IMR-90 (cell line): Measurements from ENCODE around the gene SSR2. TPM values are rescaled to one million over a fixed set of nuclear protein-coding genes. Genes with fewer than 3 reads are reported as not detected.
A peak's percentile ranks its signal among the peaks of the same experiment; 100 is the strongest.

Experiments used
- ATAC-seq: fragments of 200-7000 bp; cut with Tn5 transposase; 2 replicates; pipeline ENCODE4 v1.9.1; 2020; ENCODE audit warnings: low read depth, mild to moderate bottlenecking, moderate library complexity
- BruUV-seq: library from RNA; stranded (reverse); fragments of 400-500 nt; replicated peaks from 2 replicates; lab custom pipeline; 2021; lab: Mats Ljungman, UMichigan
- CTCF ChIA-PET: fragments of 300-600 bp; formaldehyde crosslinking; extraction: SDS; loops from one replicate; lab custom pipeline; 2021; ENCODE audit warnings: antibody characterized with exemption; lab: Yijun Ruan, JAX
- POLR2A ChIA-PET: fragments of 300-600 bp; sonication (Branson Sonifier 250); formaldehyde crosslinking; loops from one replicate; lab custom pipeline; 2022; ENCODE audit warnings: antibody characterized with exemption; ENCODE audit not compliant: unreplicated experiment; lab: Charles Lee
- DNase-seq: peaks from one replicate; pipeline ENCODE4 v3.0.0; 2013
- H2AFZ ChIP-seq: replicated peaks from 2 replicates; pipeline ENCODE3; 2013; ENCODE audit warnings: low read length, mild to moderate bottlenecking; ENCODE audit not compliant: poor library complexity
- H2AK5ac ChIP-seq: 2 replicates; pipeline ENCODE4 v1.6.1; 2013; ENCODE audit warnings: low read depth, low read length, inconsistent platforms
- H2AK9ac ChIP-seq: replicated peaks from 2 replicates; pipeline ENCODE3; 2013; ENCODE audit warnings: mild to moderate bottlenecking, low read depth, low read length, moderate library complexity; ENCODE audit not compliant: poor library complexity
- H2BK120ac ChIP-seq: 2 replicates; pipeline ENCODE4 v1.6.1; 2013; ENCODE audit warnings: low read depth, low read length, inconsistent platforms
- H2BK15ac ChIP-seq: 3 replicates; pipeline ENCODE4 v1.6.1; 2013; ENCODE audit warnings: low read depth, low read length, inconsistent platforms
- H2BK20ac ChIP-seq: 2 replicates; pipeline ENCODE4 v1.6.1; 2013; ENCODE audit warnings: low read depth, mild to moderate bottlenecking, inconsistent platforms, low read length, moderate library complexity
- H2BK5ac ChIP-seq: 2 replicates; pipeline ENCODE4 v1.6.1; 2013; ENCODE audit warnings: mild to moderate bottlenecking, low read depth, low read length, inconsistent platforms; ENCODE audit not compliant: poor library complexity, severe bottlenecking
- H3K14ac ChIP-seq: replicated peaks from 2 replicates; pipeline ENCODE4 v1.6.1; 2013; ENCODE audit warnings: low read depth, low read length, inconsistent platforms
- H3K18ac ChIP-seq: 2 replicates; pipeline ENCODE4 v1.6.1; 2013; ENCODE audit warnings: low read depth, low read length, control low read depth
- H3K23ac ChIP-seq: 2 replicates; pipeline ENCODE4 v1.6.1; 2013; ENCODE audit warnings: low read depth, low read length, inconsistent platforms
- H3K27ac ChIP-seq: 2 replicates; pipeline ENCODE4 v1.5.1; 2013; ENCODE audit warnings: mild to moderate bottlenecking, control low read depth, low read length; ENCODE audit not compliant: insufficient read depth
- H3K27me3 ChIP-seq: 2 replicates; pipeline ENCODE4 v1.6.1; 2013; ENCODE audit warnings: low read length; ENCODE audit not compliant: control insufficient read depth, insufficient read depth
- H3K36me3 ChIP-seq: 2 replicates; pipeline ENCODE4 v1.6.1; 2013; ENCODE audit warnings: low read length, mixed read lengths; ENCODE audit not compliant: control insufficient read depth, insufficient read depth
- H3K4ac ChIP-seq: 2 replicates; pipeline ENCODE4 v1.6.1; 2013; ENCODE audit warnings: low read depth, low read length, inconsistent platforms
- H3K4me1 ChIP-seq: 2 replicates; pipeline ENCODE4 v1.6.1; 2013; ENCODE audit warnings: low read length, mixed read lengths; ENCODE audit not compliant: control insufficient read depth, insufficient read depth
- H3K4me2 ChIP-seq: 2 replicates; pipeline ENCODE4 v1.6.1; 2013; ENCODE audit warnings: low read depth, mild to moderate bottlenecking, control low read depth, low read length, moderate library complexity
- H3K4me3 ChIP-seq: 2 replicates; pipeline ENCODE4 v1.5.1; 2013; ENCODE audit warnings: low read depth, mild to moderate bottlenecking, control low read depth, low read length, moderate library complexity; ENCODE audit not compliant: insufficient read depth
- H3K56ac ChIP-seq: 2 replicates; pipeline ENCODE4 v1.6.1; 2013; ENCODE audit warnings: low read length, inconsistent platforms; ENCODE audit not compliant: insufficient read depth; ENCODE audit errors: extremely low read depth
- H3K79me1 ChIP-seq, 2 experiments: 2 replicates each; pipeline ENCODE4 v1.6.1; 2013; ENCODE audit warnings: low read length in 2 of 2, inconsistent platforms in 1 of 2, low read depth in 1 of 2
- H3K9ac ChIP-seq: 2 replicates; pipeline ENCODE4 v1.6.1; 2013; ENCODE audit warnings: low read depth, low read length, control low read depth
- H3K9me1 ChIP-seq: 2 replicates; pipeline ENCODE4 v1.6.1; 2013; ENCODE audit warnings: low read length, inconsistent platforms; ENCODE audit not compliant: insufficient read depth
- H3K9me3 ChIP-seq: 2 replicates; pipeline ENCODE4 v1.6.1; 2013; ENCODE audit warnings: low read length; ENCODE audit not compliant: control insufficient read depth, insufficient read depth
- H4K20me1 ChIP-seq: 2 replicates; pipeline ENCODE4 v1.6.1; 2013; ENCODE audit warnings: low read length, inconsistent platforms; ENCODE audit not compliant: insufficient read depth
- H4K5ac ChIP-seq: 2 replicates; pipeline ENCODE4 v1.6.1; 2013; ENCODE audit warnings: mild to moderate bottlenecking, low read depth, low read length, control low read depth
- H4K8ac ChIP-seq, 2 experiments: 2 replicates each; pipeline ENCODE4 v1.6.1; 2013; ENCODE audit warnings: low read depth in 2 of 2, low read length in 2 of 2, control low read depth in 1 of 2, inconsistent platforms in 1 of 2
- H4K91ac ChIP-seq: 2 replicates; pipeline ENCODE4 v1.6.1; 2013; ENCODE audit warnings: low read depth, low read length, inconsistent platforms; ENCODE audit not compliant: insufficient read depth
- CEBPB ChIP-seq: IDR thresholded peaks from 2 replicates; pipeline ENCODE4 v1.6.1; 2012; ENCODE audit warnings: low read depth, low read length, improper control_type of control experiment
- CHD1 ChIP-seq: IDR thresholded peaks from 2 replicates; pipeline ENCODE4 v1.6.1; 2012; ENCODE audit warnings: low read depth, low read length, improper control_type of control experiment
- NFE2L2 ChIP-seq: fragments of 150-350 bp; IDR thresholded peaks from 2 replicates; pipeline ENCODE4 v1.6.1; 2016; ENCODE audit warnings: low read depth, mild to moderate bottlenecking, low read length
- POLR2A ChIP-seq: IDR thresholded peaks from 2 replicates; pipeline ENCODE4 v1.6.1; 2012; ENCODE audit warnings: mild to moderate bottlenecking, low read depth, low read length
- RFX5 ChIP-seq: IDR thresholded peaks from 2 replicates; pipeline ENCODE4 v1.8.0; 2012; ENCODE audit warnings: low read depth, mild to moderate bottlenecking, low read length, moderate library complexity
- WGBS, 2 experiments: methylation state at CpG; one replicate each; pipeline versions ENCODE4 v1.1.5 to v1.1.7; 2013; ENCODE audit warnings: missing lambda C conversion rate in 2 of 2; ENCODE audit not compliant: insufficient read length in 1 of 2; ENCODE audit errors: extremely low coverage in 2 of 2; 5-methylcytosine and 5-hydroxymethylcytosine counted together
- dilution Hi-C: fragments of 300-500 bp; cut with HindIII; formaldehyde crosslinking; loops from one replicate; pipeline ENCODE4 v1.14.3; 2018; ENCODE audit warnings: low sequenced_read_pairs; ENCODE audit not compliant: unreplicated experiment
- in situ Hi-C: fragments of 300-500 bp; cut with MboI; formaldehyde crosslinking; loops from 3 replicates; pipeline ENCODE4 v1.14.3; 2019; ENCODE audit warnings: low sequenced_read_pairs, inconsistent platforms, mixed read lengths
- intact Hi-C: fragments of 100-400 bp; cut with micrococcal nuclease; formaldehyde crosslinking; loops from 2 replicates; pipeline ENCODE4 v1.10.0; 2022
- polyA plus RNA-seq, 3 experiments: library from polyadenylated mRNA; depleted of rRNA; stranded (reverse); fragments of >200 nt; gene quantifications; 2 replicates each; pipeline ENCODE4 v1.2.3, GENCODE V29; 2012; ENCODE audit warnings: low replicate concordance in 1 of 3
- total RNA-seq: library from RNA; depleted of rRNA; stranded (reverse); fragments of >200 nt; gene quantifications from 2 replicates; pipeline ENCODE4 v1.2.3, GENCODE V29; 2012; rRNA removed
- TF ChIP-seq, protein P1 (sequence below): fragments of 150-350 bp; IDR thresholded peaks from 2 replicates; pipeline ENCODE4 v1.6.1; 2017; ENCODE audit warnings: mild to moderate bottlenecking, antibody characterized with exemption, low read length, low read depth

SSR2 gene
- total and polyA plus RNA-seq, 2 of the 4 experiments (the other 2 are of a cell fraction) = 553 to 1,264 TPM

DNA sequence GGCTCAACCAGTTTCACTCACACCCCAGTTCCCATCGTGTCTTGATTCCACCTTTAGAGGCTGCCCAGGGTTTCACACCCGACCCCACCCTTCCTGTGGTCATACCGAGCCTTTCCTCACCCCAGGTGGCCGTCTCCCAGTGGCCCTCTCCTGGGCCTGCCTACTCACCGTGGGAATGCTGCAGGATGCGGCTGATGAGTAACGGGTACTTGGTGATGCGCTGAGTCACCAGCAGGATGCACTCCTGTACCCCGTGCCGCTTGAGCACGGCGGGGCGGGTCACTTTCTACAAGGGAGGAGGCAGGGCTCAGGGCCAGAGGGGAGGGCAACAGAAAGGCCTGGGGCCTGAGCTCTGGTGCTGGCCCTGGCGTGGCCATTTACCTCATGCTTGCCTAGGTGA, 58.8 kb downstream of the SSR2 start (continued):
- TF ChIP-seq POLR2A = no peak

DNA sequence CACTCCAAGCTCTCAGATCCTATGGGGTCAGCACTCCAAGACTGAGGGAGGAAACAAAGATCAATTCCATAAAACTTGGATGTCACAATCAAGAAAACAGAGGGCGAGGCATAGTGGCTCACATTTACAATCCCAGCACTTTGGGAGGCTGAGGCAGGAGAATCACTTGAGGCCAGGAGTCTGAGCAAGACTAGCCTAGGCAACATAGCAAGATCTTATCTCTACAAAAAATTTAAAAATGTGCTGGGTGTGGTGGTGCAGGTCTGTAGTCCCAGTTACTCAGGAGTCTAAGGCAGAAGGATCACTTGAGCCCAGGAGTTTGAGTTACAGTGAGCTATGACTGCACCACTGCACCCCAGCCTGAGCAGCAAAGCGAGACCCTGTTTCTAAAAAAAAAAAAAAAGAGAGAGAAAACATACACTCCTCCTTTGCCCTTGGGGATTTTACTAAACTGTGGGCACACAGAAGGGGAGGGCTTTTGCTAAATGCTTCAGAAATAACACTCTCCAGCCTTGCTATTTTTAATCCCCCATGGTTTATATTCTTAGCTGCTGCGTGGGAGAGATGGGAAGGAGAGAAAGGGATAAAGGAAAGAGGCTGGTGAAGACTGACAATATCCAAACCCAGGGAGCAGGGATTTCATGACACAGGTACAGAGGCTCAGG, 60.5 kb downstream of the SSR2 start:
- Histone ChIP-seq H2AK5ac (no peak overlapping the region), H3K4me1 (peaks cover 13% of the 10 kb centered on the region), H3K14ac (0 out of 2 replicates have a peak overlapping the region, but pooled peaks have one; percentile 3), H2BK15ac (no peak overlapping the region), H3K27ac (peak overlapping the region; percentile 35; the same call in 1 of the 2 replicates), H3K9ac (0 out of 2 replicates have a peak overlapping the region, but pooled peaks have one; percentile 10), H3K56ac (no peak overlapping the region), H2BK120ac (no peak overlapping the region), H3K79me1 (peaks cover 25 to 69% of the 10 kb centered on the region in 2 experiments), H4K20me1 (peaks cover 51% of the 10 kb centered on the region), H3K4ac (0 out of 2 replicates have a peak overlapping the region, but pooled peaks have one; percentile 7), H3K9me1 (peaks cover 12% of the 10 kb centered on the region; the same call in 1 of the 2 replicates), H3K4me2 (no peak overlapping the region), H3K23ac (peak overlapping the region; percentile 13; the same call in 1 of the 2 replicates), H3K4me3 (no peak overlapping the region), H2AFZ (no peak overlapping the region), H3K9me3 (no peaks in the 10 kb centered on the region), H4K8ac (no peak overlapping the region), H2BK5ac (peak overlapping the region; percentile 17), H4K5ac (no peak overlapping the region), H2AK9ac (no peak overlapping the region), H3K18ac (no peak overlapping the region), H3K27me3 (no peaks in the 10 kb centered on the region), H3K36me3 (peaks cover 76% of the 10 kb centered on the region), H2BK20ac (no peak overlapping the region), H4K91ac (no peak overlapping the region)
- POLR2A ChIA-PET = no interaction called here
- in situ Hi-C loops = no loop called here
- ATAC-seq = no peak
- WGBS, 2 experiments = no CpG with 5 or more reads among the region's 3 CpGs
- intact Hi-C loops = no loop called here
- CTCF ChIA-PET = interaction anchor here (0.6 kb wide), 1 partner anchor 28 kb away, joined by 5 read pairs; no protein-coding TSS in a partner anchor
- no peak for TF ChIP-seq NFE2L2
- TF ChIP-seq, protein P1, sequence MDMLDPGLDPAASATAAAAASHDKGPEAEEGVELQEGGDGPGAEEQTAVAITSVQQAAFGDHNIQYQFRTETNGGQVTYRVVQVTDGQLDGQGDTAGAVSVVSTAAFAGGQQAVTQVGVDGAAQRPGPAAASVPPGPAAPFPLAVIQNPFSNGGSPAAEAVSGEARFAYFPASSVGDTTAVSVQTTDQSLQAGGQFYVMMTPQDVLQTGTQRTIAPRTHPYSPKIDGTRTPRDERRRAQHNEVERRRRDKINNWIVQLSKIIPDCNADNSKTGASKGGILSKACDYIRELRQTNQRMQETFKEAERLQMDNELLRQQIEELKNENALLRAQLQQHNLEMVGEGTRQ = no peak
- no peak for TF ChIP-seq RFX5
- no peak for TF ChIP-seq CEBPB
- no peak for TF ChIP-seq CHD1
- BruUV-seq = no TSS peak
- dilution Hi-C loops = no loop called here
- DNase-seq = no peak

Other genes starting within 250 kb of the SSR2 start
- gene GON4L, start 163.7 kb downstream of the SSR2 start, total RNA-seq = 29.4 and 30.3 TPM in 2 replicates
- gene GON4L, start 163.7 kb downstream of the SSR2 start, polyA plus RNA-seq (2012; rRNA removed) = 19.2 and 21.2 TPM in 2 replicates
- 37.8 and 43.7 TPM in 2 replicates for gene SYT11, start 161.4 kb downstream of the SSR2 start, total RNA-seq
- 22.9 TPM in 2 replicates for gene SYT11, start 161.4 kb downstream of the SSR2 start, polyA plus RNA-seq (2012; rRNA removed)
- gene RIT1, start 109.6 kb downstream of the SSR2 start, total RNA-seq = 46.8 and 52.2 TPM in 2 replicates
- gene RIT1, start 109.6 kb downstream of the SSR2 start, polyA plus RNA-seq (2012; rRNA removed) = 26.2 and 29.6 TPM in 2 replicates
- 22.5 and 28.0 TPM in 2 replicates for gene KHDC4, start 86.5 kb downstream of the SSR2 start, total RNA-seq
- 23.4 and 29.9 TPM in 2 replicates for gene KHDC4, start 86.5 kb downstream of the SSR2 start, polyA plus RNA-seq (2012; rRNA removed)
- gene RXFP4, start 79.3 kb downstream of the SSR2 start, total RNA-seq = not detected in 2 replicates
- gene RXFP4, start 79.3 kb downstream of the SSR2 start, polyA plus RNA-seq (2012; rRNA removed) = not detected in 2 replicates
- gene ARHGEF2, start 42.4 kb downstream of the SSR2 start, total RNA-seq = 81.4 and 91.8 TPM in 2 replicates
- 101 and 117 TPM in 2 replicates for gene ARHGEF2, start 42.4 kb downstream of the SSR2 start, polyA plus RNA-seq (2012; rRNA removed)
- 8.8 and 9.7 TPM in 2 replicates for gene UBQLN4, start 32.8 kb upstream of the SSR2 start, total RNA-seq
- gene UBQLN4, start 32.8 kb upstream of the SSR2 start, polyA plus RNA-seq (2012; rRNA removed) = 21.6 and 24.0 TPM in 2 replicates
- gene LAMTOR2, start 33.8 kb upstream of the SSR2 start, total RNA-seq = 45.8 and 50.0 TPM in 2 replicates
- gene LAMTOR2, start 33.8 kb upstream of the SSR2 start, polyA plus RNA-seq (2012; rRNA removed) = 89.0 and 106 TPM in 2 replicates
- not detected in 2 replicates for gene RAB25, start 40.2 kb upstream of the SSR2 start, total RNA-seq
- gene RAB25, start 40.2 kb upstream of the SSR2 start, polyA plus RNA-seq (2012; rRNA removed) = not detected in 2 replicates
- 2.3 and 2.5 TPM in 2 replicates for gene MEX3A, start 61.5 kb upstream of the SSR2 start, total RNA-seq
- 9.0 and 11.6 TPM in 2 replicates for gene MEX3A, start 61.5 kb upstream of the SSR2 start, polyA plus RNA-seq (2012; rRNA removed)
- gene LMNA, start 93.8 kb upstream of the SSR2 start, total RNA-seq = 753 and 755 TPM in 2 replicates
- 563 and 927 TPM in 2 replicates for gene LMNA, start 93.8 kb upstream of the SSR2 start, polyA plus RNA-seq (2012; rRNA removed)
- gene SEMA4A, start 132.6 kb upstream of the SSR2 start, total RNA-seq = 0.18 and 0.28 TPM in 2 replicates
- gene SEMA4A, start 132.6 kb upstream of the SSR2 start, polyA plus RNA-seq (2012; rRNA removed) = 0.86 and 1.4 TPM in 2 replicates
- gene SLC25A44, start 173.2 kb upstream of the SSR2 start, total RNA-seq = 12.7 and 12.8 TPM in 2 replicates
- 19.7 and 20.2 TPM in 2 replicates for gene SLC25A44, start 173.2 kb upstream of the SSR2 start, polyA plus RNA-seq (2012; rRNA removed)
- gene PMF1, start 192.1 kb upstream of the SSR2 start, total RNA-seq = 54.8 and 62.5 TPM in 2 replicates
- gene PMF1, start 192.1 kb upstream of the SSR2 start, polyA plus RNA-seq (2012; rRNA removed) = 73.4 and 74.9 TPM in 2 replicates
- not detected in 2 replicates for gene BGLAP, start 221.2 kb upstream of the SSR2 start, total RNA-seq
- 0.32 and 0.67 TPM in 2 replicates for gene BGLAP, start 221.2 kb upstream of the SSR2 start, polyA plus RNA-seq (2012; rRNA removed)
- under 0.01 TPM in 1 of 2 replicates, not detected in the other for gene PAQR6, start 227.1 kb upstream of the SSR2 start, total RNA-seq
- 0.57 and 0.67 TPM in 2 replicates for gene PAQR6, start 227.1 kb upstream of the SSR2 start, polyA plus RNA-seq (2012; rRNA removed)